ENCODE results near the gene NBPF11.
A peak's percentile ranks its signal among the peaks of the same experiment; 100 is the strongest.
"Not testable (repeated sequence)": the region's sequence is repeated elsewhere in the genome, so short reads cannot be mapped to it uniquely, and the experiment has no call there.

NBPF11 gene, protein sequence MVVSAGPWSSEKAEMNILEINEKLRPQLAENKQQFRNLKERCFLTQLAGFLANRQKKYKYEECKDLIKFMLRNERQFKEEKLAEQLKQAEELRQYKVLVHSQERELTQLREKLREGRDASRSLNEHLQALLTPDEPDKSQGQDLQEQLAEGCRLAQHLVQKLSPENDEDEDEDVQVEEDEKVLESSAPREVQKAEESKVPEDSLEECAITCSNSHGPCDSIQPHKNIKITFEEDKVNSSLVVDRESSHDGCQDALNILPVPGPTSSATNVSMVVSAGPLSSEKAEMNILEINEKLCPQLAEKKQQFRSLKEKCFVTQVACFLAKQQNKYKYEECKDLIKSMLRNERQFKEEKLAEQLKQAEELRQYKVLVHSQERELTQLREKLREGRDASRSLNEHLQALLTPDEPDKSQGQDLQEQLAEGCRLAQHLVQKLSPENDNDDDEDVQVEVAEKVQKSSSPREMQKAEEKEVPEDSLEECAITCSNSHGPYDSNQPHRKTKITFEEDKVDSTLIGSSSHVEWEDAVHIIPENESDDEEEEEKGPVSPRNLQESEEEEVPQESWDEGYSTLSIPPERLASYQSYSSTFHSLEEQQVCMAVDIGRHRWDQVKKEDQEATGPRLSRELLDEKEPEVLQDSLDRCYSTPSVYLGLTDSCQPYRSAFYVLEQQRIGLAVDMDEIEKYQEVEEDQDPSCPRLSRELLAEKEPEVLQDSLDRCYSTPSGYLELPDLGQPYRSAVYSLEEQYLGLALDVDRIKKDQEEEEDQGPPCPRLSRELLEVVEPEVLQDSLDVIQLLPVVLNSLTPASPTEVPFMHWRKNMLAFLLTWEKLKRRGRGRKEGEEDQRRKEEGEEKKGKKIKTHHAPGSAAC
- 9.3 to 43.6 (median 17.5) reads per million in 9 experiments for total RNA-seq

DNA sequence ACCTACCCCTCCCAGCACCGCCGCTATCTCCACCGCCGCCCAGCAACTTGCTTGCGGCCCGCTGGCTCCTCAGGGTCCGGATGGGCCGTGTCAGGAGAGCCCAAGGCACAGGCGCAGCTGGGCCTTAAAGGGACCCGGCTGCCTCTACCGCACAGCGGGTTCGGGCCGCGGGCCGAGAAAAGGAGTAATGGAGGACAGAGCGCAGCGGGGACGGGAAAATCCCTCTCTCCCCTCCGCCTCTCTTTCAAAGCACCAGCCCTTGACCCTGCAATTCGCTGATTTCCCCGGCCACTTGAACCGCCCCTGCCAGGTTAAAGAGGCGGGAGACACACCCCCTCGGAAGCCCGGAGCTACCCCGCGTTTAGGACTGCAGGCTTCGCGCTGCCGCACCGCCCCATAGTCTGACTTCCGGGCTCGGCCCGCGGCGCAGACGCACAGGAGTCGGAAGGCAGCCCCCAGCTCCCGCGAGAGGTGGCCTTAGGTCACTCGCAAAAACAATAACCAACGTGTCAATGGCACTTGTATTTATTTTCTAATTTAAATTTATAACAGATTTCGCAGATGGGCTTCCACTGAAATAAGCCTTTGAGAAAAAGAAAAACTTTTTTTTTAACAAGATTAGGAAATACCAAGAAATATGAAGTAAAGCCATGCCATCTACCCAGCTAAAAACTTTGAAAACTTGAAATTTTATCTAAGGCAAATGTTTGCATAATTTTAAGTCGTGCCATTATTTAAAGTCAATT, at the start of gene NBPF11:
TSS of gene NBPF11 (minus strand) at position 371 of the 746 bp plus-strand sequence. CDS start 25,278 bp downstream, outside the sequence.
- peaks cover 10 to 11% of the 10 kb centered on the region in 2 donors for H3K27me3 Mint-ChIP-seq
- not testable (repeated sequence) for H3K9me3 Mint-ChIP-seq; H3K36me3 Mint-ChIP-seq (ENCODE audit: insufficient read depth); H3K4me1 Mint-ChIP-seq (ENCODE audit: low read depth in 2 of 2)
- H3K27ac Mint-ChIP-seq, result peak within 1 kb of the TSS; percentile 95 to 98
- peak; percentile 91 for ATAC-seq (replicated peaks)
- peak; percentile 68 to 77 (median 75) for DNase-seq
- peak within 1 kb of the TSS; percentile 99 for H3K4me3 Mint-ChIP-seq

DNA sequence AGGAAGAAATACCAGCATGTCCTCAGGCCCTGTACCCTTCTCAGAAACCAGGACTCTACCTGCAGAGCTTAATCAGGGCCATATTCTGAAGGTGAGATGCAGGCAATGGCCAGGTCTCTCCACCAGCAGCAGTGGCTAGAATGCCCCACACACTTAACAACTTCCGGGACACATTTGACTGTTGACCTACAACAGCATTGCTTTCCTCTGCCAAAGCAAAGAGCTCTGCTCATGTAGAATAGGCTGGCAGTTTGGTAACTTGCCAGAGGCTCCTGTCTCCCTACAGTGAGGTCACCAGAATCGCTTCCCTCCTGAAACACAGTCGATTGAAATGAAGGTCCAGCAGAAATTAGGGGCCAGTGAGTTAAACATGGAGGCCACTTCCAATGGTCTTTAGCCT, 45.3 kb upstream of the NBPF11 start:
- DNase-seq; H3K27me3 Mint-ChIP-seq; H3K9me3 Mint-ChIP-seq; H3K4me1 Mint-ChIP-seq (ENCODE audit: low read depth in 2 of 2); ATAC-seq (replicated peaks); H3K27ac Mint-ChIP-seq; H3K4me3 Mint-ChIP-seq; H3K36me3 Mint-ChIP-seq (ENCODE audit: insufficient read depth): not testable (repeated sequence)

DNA sequence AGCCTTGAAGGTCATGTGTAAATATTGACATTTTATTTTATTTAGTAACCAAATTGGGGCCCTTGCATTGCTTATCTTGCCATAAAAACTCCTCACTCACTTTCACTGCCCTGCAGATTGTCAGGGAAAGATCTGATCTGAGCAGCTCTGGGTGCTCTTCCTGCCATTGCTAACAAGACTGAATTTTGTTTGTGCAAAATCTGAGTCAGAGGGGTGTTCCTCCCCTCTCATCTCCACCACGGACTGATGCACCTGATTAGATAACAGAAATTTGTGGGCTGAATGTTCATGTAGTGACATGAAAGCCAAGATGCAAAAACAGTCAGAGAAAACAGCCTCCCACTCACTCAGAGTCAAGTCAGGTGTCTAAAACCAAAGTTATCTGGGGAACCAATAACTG, 44.9 kb upstream of the NBPF11 start:
- not testable (repeated sequence) for H3K9me3 Mint-ChIP-seq; H3K4me1 Mint-ChIP-seq (ENCODE audit: low read depth in 2 of 2); H3K27me3 Mint-ChIP-seq; H3K36me3 Mint-ChIP-seq (ENCODE audit: insufficient read depth); DNase-seq; H3K27ac Mint-ChIP-seq; H3K4me3 Mint-ChIP-seq
- ATAC-seq (replicated peaks), result peak; percentile 40

DNA sequence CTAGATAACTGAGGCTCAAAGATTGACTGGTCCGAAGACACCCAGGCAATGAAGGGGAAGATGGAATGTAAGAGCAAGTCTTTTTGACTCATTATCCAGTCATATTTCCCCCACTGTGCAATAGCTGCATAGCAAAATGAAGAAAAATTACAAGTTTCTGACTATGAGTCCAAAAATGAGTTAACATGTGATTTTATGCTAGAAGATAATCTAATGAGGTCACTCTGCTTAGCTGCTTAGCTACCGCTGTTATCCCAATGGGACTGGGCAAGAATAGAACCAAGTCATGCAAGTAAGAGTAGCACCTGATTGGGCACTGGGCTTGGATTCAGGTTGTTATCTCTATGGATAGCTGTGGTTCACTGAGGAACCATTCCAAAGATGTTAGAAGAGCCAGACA, 43.0 kb upstream of the NBPF11 start:
- H3K36me3 Mint-ChIP-seq (ENCODE audit: insufficient read depth); H3K27me3 Mint-ChIP-seq; ATAC-seq (replicated peaks); H3K4me3 Mint-ChIP-seq; H3K4me1 Mint-ChIP-seq (ENCODE audit: low read depth in 2 of 2); H3K27ac Mint-ChIP-seq; DNase-seq; H3K9me3 Mint-ChIP-seq: not testable (repeated sequence)

DNA sequence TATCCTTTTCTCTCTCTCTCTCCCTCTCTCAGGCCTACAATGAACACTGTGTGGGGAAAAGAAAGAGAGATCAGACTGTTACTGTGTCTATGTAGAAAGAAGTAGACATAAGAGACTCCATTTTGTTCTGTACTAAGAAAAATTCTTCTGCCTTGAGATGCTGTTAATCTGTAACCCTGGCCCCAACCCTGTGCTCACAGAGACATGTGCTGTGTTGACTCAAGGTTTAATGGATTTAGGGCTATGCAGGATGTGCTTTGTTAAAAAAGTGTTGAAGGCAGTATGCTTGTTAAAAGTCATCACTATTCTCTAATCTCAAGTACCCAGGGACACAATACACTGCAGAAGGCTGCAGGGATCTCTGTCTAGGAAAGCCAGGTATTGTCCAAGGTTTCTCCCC, 36.7 kb upstream of the NBPF11 start:
- not testable (repeated sequence) for H3K36me3 Mint-ChIP-seq (ENCODE audit: insufficient read depth); H3K27ac Mint-ChIP-seq; H3K27me3 Mint-ChIP-seq; H3K4me3 Mint-ChIP-seq; DNase-seq; H3K4me1 Mint-ChIP-seq (ENCODE audit: low read depth in 2 of 2); H3K9me3 Mint-ChIP-seq; ATAC-seq (replicated peaks)

DNA sequence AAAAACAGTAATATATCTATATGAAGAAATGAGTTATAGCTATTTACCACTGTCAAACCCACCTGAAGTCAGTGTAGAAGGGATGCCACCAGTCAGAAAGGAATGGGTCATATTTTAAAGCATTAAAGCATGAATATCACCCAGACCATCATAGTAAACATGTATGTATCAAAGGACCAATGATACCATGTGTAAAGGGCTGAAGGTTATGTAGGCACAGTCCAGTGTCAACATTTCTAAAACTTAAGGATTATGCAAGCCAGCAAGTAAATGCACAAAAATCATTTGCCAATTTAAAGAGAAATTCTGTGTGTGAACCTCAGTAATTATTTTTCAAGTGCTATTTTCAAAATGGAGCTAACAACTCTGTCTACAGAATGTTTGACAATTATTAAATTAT, 26.6 kb upstream of the NBPF11 start:
- H3K4me1 Mint-ChIP-seq (ENCODE audit: low read depth in 2 of 2); H3K9me3 Mint-ChIP-seq; H3K27ac Mint-ChIP-seq; DNase-seq; H3K27me3 Mint-ChIP-seq; H3K4me3 Mint-ChIP-seq; ATAC-seq (replicated peaks); H3K36me3 Mint-ChIP-seq (ENCODE audit: insufficient read depth): not testable (repeated sequence)

DNA sequence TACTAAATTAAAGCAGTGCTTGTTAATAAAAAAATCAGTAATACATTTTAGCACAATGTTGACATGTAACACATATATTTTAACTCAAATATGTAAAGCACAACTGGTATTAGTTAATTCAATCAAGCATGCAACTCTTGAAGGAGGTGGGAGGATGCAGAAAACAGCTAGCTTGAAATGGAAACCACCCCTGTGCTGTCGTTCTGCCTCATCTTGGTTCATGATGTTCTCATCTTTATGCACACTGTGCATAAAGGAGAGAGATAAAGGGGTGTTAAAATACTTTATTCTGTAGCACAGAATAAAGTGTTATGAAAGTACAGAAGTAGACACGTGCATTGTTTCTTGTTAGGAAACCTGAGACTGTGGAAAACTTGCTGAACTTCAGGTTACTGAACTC, 23.3 kb upstream of the NBPF11 start:
- not testable (repeated sequence) for H3K4me1 Mint-ChIP-seq (ENCODE audit: low read depth in 2 of 2); DNase-seq; H3K27ac Mint-ChIP-seq; H3K9me3 Mint-ChIP-seq; H3K4me3 Mint-ChIP-seq; ATAC-seq (replicated peaks); H3K36me3 Mint-ChIP-seq (ENCODE audit: insufficient read depth); H3K27me3 Mint-ChIP-seq

DNA sequence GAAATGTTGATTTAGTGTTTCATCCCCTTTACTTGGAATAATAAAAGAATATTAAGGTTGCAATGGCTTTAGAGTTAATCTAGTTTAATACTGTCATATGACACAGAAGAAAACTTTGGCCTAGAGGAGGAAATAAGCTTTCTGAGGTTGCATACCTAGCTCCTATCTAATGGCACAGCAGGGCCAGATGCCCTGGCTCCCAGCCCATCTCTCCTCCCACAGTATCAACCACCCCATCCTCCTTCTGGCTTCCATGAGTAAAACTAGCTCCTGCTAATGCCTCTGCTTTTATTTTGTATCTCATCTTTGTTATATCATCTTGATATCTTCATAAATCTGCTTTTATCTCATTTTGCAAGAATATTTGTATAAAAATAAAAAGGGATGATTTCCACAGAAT, 19.9 kb upstream of the NBPF11 start:
- H3K4me3 Mint-ChIP-seq; H3K36me3 Mint-ChIP-seq (ENCODE audit: insufficient read depth); H3K9me3 Mint-ChIP-seq; H3K27ac Mint-ChIP-seq; ATAC-seq (replicated peaks); DNase-seq; H3K4me1 Mint-ChIP-seq (ENCODE audit: low read depth in 2 of 2); H3K27me3 Mint-ChIP-seq: not testable (repeated sequence)

DNA sequence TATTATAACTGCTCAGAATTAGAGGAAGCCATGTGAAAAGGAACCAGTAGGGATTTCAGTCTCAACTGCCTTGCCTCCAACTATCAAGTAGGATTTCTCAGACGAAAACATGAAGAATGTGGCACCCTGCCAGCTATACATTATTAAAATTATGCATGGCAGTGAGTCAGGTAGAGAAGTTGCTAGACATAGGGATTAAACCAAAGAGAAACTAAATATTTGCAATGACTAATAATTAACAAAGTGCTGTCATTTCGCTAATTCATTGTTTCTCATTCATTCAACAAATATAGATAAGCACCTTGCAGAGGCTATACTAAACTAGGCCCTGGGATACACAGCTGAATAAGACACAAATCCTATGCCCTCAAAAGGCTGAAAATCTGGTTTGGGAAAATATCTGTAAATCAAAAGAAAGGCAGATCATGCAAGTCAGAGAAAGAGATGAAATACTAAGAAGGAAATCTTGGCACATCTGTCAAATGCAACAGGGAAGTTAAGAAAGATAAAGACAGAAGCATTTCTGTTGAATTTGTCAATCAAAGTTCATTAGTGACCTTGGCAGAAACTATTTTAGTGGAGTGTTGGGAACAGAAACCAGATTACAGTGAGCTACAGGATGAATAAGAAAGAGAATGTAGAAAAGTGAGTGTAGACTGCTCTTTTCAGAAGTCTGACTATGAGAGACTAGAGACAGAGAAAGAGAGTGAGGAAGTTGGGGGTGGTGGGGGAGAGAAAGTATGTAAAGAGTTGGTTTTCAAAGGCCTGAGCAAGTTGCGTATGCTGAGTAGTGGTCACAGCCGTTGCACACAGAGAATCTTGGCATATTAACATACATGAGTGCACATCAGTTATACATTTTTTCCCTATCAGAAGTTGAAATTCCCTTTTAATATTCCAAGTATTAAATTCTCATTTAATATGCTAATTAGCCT, 14.7 kb upstream of the NBPF11 start:
- no peaks in the 10 kb centered on the region for H3K4me1 Mint-ChIP-seq (ENCODE audit: low read depth in 2 of 2)
- no peak for ATAC-seq (replicated peaks)
- H3K27ac Mint-ChIP-seq, result no peak overlapping the region
- peaks cover 9 to 13% of the 10 kb centered on the region in 2 donors for H3K27me3 Mint-ChIP-seq
- H3K9me3 Mint-ChIP-seq, result no peaks in the 10 kb centered on the region
- no peaks in the 10 kb centered on the region for H3K36me3 Mint-ChIP-seq (ENCODE audit: insufficient read depth)
- no peak overlapping the region for H3K4me3 Mint-ChIP-seq
- no peak for DNase-seq

DNA sequence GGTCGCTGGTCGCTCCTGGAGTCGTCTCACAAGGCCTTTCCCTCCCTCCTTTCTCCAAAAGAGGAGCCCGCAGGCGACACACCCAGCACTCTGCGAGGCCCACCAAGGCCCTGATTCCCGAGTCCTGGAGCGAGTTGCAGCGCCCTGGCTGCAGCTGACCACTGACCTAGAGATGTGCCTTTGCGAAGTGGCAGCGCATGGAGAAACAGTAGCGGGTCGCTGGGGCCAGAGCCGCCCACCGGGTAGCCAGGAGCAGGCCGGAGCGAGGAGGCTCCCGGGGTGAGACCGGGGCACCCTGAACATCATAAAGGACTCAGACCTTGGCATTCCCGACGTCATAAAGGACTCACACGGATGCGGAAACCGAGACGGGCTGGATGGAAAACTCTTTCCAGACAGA, 10.3 kb upstream of the NBPF11 start:
- Mint-ChIP-seq H3K4me1 (ENCODE audit: low read depth in 2 of 2) (no peaks in the 10 kb centered on the region), H3K27ac (no peak overlapping the region), H3K36me3 (ENCODE audit: insufficient read depth) (no peaks in the 10 kb centered on the region), H3K27me3 (peaks cover 39 to 54% of the 10 kb centered on the region in 2 donors), H3K4me3 (no peak overlapping the region), H3K9me3 (no peaks in the 10 kb centered on the region)
- no peak for ATAC-seq (replicated peaks)
- DNase-seq, result no peak

DNA sequence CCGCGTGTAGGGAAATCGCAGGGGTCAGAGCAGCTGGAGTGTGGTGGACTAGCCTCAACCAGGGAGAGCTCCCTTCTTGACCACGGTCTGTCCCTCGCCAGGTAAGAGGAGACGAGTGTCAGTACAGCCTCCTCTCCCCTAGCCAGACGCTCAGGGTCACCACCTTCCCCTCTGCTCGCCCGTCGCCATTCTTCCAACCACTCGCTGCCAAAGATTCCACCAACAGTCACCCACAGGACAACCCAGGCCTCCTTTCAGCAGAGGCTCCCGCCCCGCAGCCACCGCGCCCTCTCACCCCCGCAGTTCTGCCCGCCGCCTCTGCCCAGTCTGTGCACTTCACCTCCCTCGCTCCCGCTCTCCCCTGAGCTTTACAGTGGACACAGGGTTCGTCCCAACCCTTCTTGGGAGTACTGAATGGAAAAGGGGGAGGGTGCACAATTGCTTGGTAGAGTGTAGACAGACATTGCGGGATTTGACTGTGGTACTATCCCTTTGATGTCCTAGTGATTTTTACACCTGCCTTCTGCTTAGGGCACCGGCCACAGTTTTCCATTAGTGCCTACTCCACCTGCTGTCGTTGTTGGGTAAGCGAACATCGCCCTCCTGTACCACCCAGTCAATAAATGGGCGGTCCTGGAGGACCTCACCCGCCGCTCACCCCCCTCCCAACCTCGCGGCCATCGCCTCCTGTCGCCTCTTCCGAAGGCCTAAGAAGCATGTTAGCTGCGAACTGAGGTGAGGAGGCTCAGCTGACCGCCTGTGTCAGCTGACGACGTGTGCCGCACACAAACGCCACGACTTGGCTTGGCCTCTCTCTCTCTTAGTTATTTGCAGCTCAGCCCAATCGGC, 9.2 kb upstream of the NBPF11 start:
- Mint-ChIP-seq H3K9me3 (no peaks in the 10 kb centered on the region), H3K4me3 (no peak overlapping the region), H3K4me1 (ENCODE audit: low read depth in 2 of 2) (no peaks in the 10 kb centered on the region), H3K36me3 (ENCODE audit: insufficient read depth) (no peaks in the 10 kb centered on the region), H3K27me3 (peaks cover 33 to 48% of the 10 kb centered on the region in 2 donors), H3K27ac (no peak overlapping the region)
- DNase-seq (no peak), ATAC-seq (replicated peaks) (no peak)

Data from effector memory CD8-positive, alpha-beta T cell (primary cell).